ENCODE measurements around the gene PLCD3. TPM values are rescaled to one million over a fixed set of nuclear protein-coding genes. Genes with fewer than 3 reads are reported as not detected.
A peak's percentile ranks its signal among the peaks of the same experiment; 100 is the strongest.

PLCD3 gene
- total RNA-seq = 1 to 10 TPM; 2.7 to 3.1 TPM

GRCh38 chr17:45132320-45132571 lies at the start of gene PLCD3:
Gene PLCD3, minus strand, starts transcription at chr17:45132515. Its CDS starts 105 bp downstream, at chr17:45132410.
- Mint-ChIP-seq H3K4me1 (peaks cover 18% of the 10 kb centered on the region), H3K9me3 (no peaks in the 10 kb centered on the region), H3K36me3 (ENCODE audit: low read depth) (no peaks in the 10 kb centered on the region), H3K4me3 (peak within 1 kb of the TSS; percentile 85), H3K27me3 (peaks cover 9% of the 10 kb centered on the region), H3K27ac (peak within 1 kb of the TSS; percentile 73)
- POLR2A ChIA-PET = interaction anchor here (1.0 kb wide), 1 partner anchor 16 kb away, joined by 3 read pairs; the partner anchor contains the start of gene HEXIM1
- CTCF ChIA-PET = interaction anchor here (11.5 kb wide), 1 partner anchor 16 kb away, joined by 347 read pairs; the partner anchor contains the start of gene HEXIM1
- no peak for DNase-seq

DNA sequence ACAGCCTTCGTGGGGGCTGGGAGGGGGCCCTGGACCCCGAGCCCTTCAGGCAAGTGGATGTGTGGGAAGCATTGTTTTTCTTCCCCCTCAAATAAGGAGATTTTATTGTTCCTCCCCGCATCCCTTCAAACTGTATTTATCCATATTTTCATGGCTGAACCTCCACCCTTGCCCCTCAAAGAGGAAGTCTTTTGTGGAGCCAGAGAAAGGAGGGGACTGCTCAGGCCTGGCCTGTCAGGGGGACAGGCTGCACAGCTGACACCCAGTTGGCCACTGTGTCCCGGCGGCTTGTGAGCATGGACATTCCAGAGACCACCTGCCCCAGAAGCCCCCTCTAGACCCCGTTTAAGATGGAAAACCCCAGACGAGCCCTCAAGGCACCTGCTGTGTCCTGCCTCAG lies 45.2 kb upstream of the PLCD3 start:
- CTCF ChIA-PET = interaction anchor here (2.5 kb wide), 1 partner anchor 42 kb away, joined by 9 read pairs; the partner anchor contains the start of gene ACBD4
- DNase-seq = no peak
- H3K4me1 Mint-ChIP-seq = peaks cover 8% of the 10 kb centered on the region
- H3K9me3 Mint-ChIP-seq = no peaks in the 10 kb centered on the region
- no peak overlapping the region for H3K27ac Mint-ChIP-seq
- POLR2A ChIA-PET = no interaction called here
- no peaks in the 10 kb centered on the region for H3K36me3 Mint-ChIP-seq (ENCODE audit: low read depth)
- H3K4me3 Mint-ChIP-seq = no peak overlapping the region
- H3K27me3 Mint-ChIP-seq = no peaks in the 10 kb centered on the region

GRCh38 chr17:45175759-45176115 lies 43.4 kb upstream of the PLCD3 start:
- CTCF ChIA-PET = interaction anchor here (0.8 to 2.5 kb wide), 2 partner anchors 26 to 40 kb away, joined by 3 to 9 read pairs; partner anchors contain the start of gene ACBD4
- Mint-ChIP-seq H3K4me1 (peaks cover 25% of the 10 kb centered on the region), H3K36me3 (ENCODE audit: low read depth) (no peaks in the 10 kb centered on the region), H3K27me3 (no peaks in the 10 kb centered on the region), H3K9me3 (no peaks in the 10 kb centered on the region), H3K4me3 (no peak overlapping the region), H3K27ac (no peak overlapping the region)
- POLR2A ChIA-PET = interaction anchor here (1.4 to 1.6 kb wide), 2 partner anchors 14 to 27 kb away, joined by 3 to 4 read pairs; partner anchors contain the start of genes HEXIM1 and HEXIM2
- no peak for DNase-seq

- ChIA-PET POLR2A (interaction anchor here (0.8 to 4.4 kb wide), 7 partner anchors 8 to 75 kb away, joined by 3 to 54 read pairs (median 4); partner anchors contain the start of genes HEXIM1 and HEXIM2), CTCF (interaction anchor here (0.6 to 3.1 kb wide), 10 partner anchors 10 to 429 kb away, joined by 3 to 22 read pairs (median 8); partner anchors contain the start of genes ACBD4, HEXIM1 and HEXIM2)
- H3K9me3 Mint-ChIP-seq = no peaks in the 10 kb centered on the region
- peak overlapping the region; percentile 81 for H3K27ac Mint-ChIP-seq
- H3K27me3 Mint-ChIP-seq = no peaks in the 10 kb centered on the region
- peaks cover 25% of the 10 kb centered on the region for H3K4me1 Mint-ChIP-seq
- DNase-seq = peak; percentile 40
- peak overlapping the region; percentile 51 for H3K4me3 Mint-ChIP-seq
- H3K36me3 Mint-ChIP-seq (ENCODE audit: low read depth) = no peaks in the 10 kb centered on the region
These were observed 40.4 kb upstream of the PLCD3 start for GRCh38 chr17:45172541-45173286.

- Mint-ChIP-seq H3K27me3 (no peaks in the 10 kb centered on the region), H3K9me3 (no peaks in the 10 kb centered on the region), H3K27ac (no peak overlapping the region), H3K36me3 (ENCODE audit: low read depth) (no peaks in the 10 kb centered on the region), H3K4me1 (peaks cover 25% of the 10 kb centered on the region), H3K4me3 (no peak overlapping the region)
- DNase-seq = no peak
- CTCF ChIA-PET = interaction anchor here (2.0 to 3.1 kb wide), 3 partner anchors 21 to 37 kb away, joined by 17 to 22 read pairs (median 18); partner anchors contain the start of gene ACBD4
- POLR2A ChIA-PET = interaction anchor here (1.0 to 4.4 kb wide), 5 partner anchors 8 to 76 kb away, joined by 3 to 54 read pairs (median 9); partner anchors contain the start of genes HEXIM1 and HEXIM2
These were observed 39.9 kb upstream of the PLCD3 start for GRCh38 chr17:45172232-45172540.

GRCh38 chr17:45171338-45172231 lies 39.3 kb upstream of the PLCD3 start:
- H3K27ac Mint-ChIP-seq = peak overlapping the region; percentile 54
- H3K9me3 Mint-ChIP-seq = no peaks in the 10 kb centered on the region
- H3K36me3 Mint-ChIP-seq (ENCODE audit: low read depth) = no peaks in the 10 kb centered on the region
- no peak overlapping the region for H3K4me3 Mint-ChIP-seq
- DNase-seq = no peak
- peaks cover 25% of the 10 kb centered on the region for H3K4me1 Mint-ChIP-seq
- ChIA-PET POLR2A (interaction anchor here (1.2 to 4.4 kb wide), 4 partner anchors 7 to 76 kb away, joined by 4 to 54 read pairs (median 26); partner anchors contain the start of genes HEXIM1 and HEXIM2), CTCF (interaction anchor here (1.4 to 3.1 kb wide), 4 partner anchors 20 to 36 kb away, joined by 3 to 22 read pairs (median 18); partner anchors contain the start of genes ACBD4 and HEXIM1)
- no peaks in the 10 kb centered on the region for H3K27me3 Mint-ChIP-seq

GRCh38 chr17:45170931-45171337 lies 38.6 kb upstream of the PLCD3 start:
- CTCF ChIA-PET = interaction anchor here (1.4 kb wide), 1 partner anchor 23 kb away, joined by 3 read pairs; the partner anchor contains the start of gene HEXIM1
- H3K36me3 Mint-ChIP-seq (ENCODE audit: low read depth) = no peaks in the 10 kb centered on the region
- POLR2A ChIA-PET = interaction anchor here (3.3 to 4.4 kb wide), 2 partner anchors 10 to 21 kb away, joined by 42 to 54 read pairs; partner anchors contain the start of genes HEXIM1 and HEXIM2
- no peaks in the 10 kb centered on the region for H3K9me3 Mint-ChIP-seq
- peaks cover 25% of the 10 kb centered on the region for H3K4me1 Mint-ChIP-seq
- DNase-seq = no peak
- no peaks in the 10 kb centered on the region for H3K27me3 Mint-ChIP-seq
- no peak overlapping the region for H3K4me3 Mint-ChIP-seq
- H3K27ac Mint-ChIP-seq = peak overlapping the region; percentile 54

- H3K27ac Mint-ChIP-seq = no peak overlapping the region
- no peak overlapping the region for H3K4me3 Mint-ChIP-seq
- DNase-seq = no peak
- POLR2A ChIA-PET = interaction anchor here (1.2 to 4.4 kb wide), 3 partner anchors 9 to 21 kb away, joined by 3 to 54 read pairs (median 42); partner anchors contain the start of genes HEXIM1 and HEXIM2
- CTCF ChIA-PET = interaction anchor here (1.4 kb wide), 1 partner anchor 22 kb away, joined by 3 read pairs; the partner anchor contains the start of gene HEXIM1
- no peaks in the 10 kb centered on the region for H3K9me3 Mint-ChIP-seq
- peaks cover 25% of the 10 kb centered on the region for H3K4me1 Mint-ChIP-seq
- H3K27me3 Mint-ChIP-seq = no peaks in the 10 kb centered on the region
- H3K36me3 Mint-ChIP-seq (ENCODE audit: low read depth) = no peaks in the 10 kb centered on the region
These were observed 38.1 kb upstream of the PLCD3 start for GRCh38 chr17:45170280-45170930.

- Mint-ChIP-seq H3K27ac (no peak overlapping the region), H3K27me3 (no peaks in the 10 kb centered on the region), H3K9me3 (no peaks in the 10 kb centered on the region), H3K36me3 (ENCODE audit: low read depth) (peaks cover 3% of the 10 kb centered on the region), H3K4me1 (peaks cover 34% of the 10 kb centered on the region), H3K4me3 (no peak overlapping the region)
- no peak for DNase-seq
- ChIA-PET POLR2A (interaction anchor here (1.2 to 4.4 kb wide), 2 partner anchors 8 to 20 kb away, joined by 3 to 54 read pairs; partner anchors contain the start of gene HEXIM2), CTCF (no interaction called here)
These were observed 36.9 kb upstream of the PLCD3 start for GRCh38 chr17:45168991-45169752.

- ChIA-PET CTCF (interaction anchor here (0.8 to 7.6 kb wide), 3 partner anchors 14 to 32 kb away, joined by 4 to 198 read pairs (median 67); partner anchors contain the start of genes ACBD4 and HEXIM1), POLR2A (interaction anchor here (1.1 to 8.9 kb wide), 3 partner anchors 8 to 30 kb away, joined by 4 to 470 read pairs (median 4); partner anchors contain the start of genes ACBD4 and HEXIM1)
- H3K4me3 Mint-ChIP-seq = no peak overlapping the region
- H3K27me3 Mint-ChIP-seq = no peaks in the 10 kb centered on the region
- H3K4me1 Mint-ChIP-seq = peaks cover 28% of the 10 kb centered on the region
- H3K27ac Mint-ChIP-seq = no peak overlapping the region
- no peak for DNase-seq
- no peaks in the 10 kb centered on the region for H3K9me3 Mint-ChIP-seq
- peaks cover 11% of the 10 kb centered on the region for H3K36me3 Mint-ChIP-seq (ENCODE audit: low read depth)
These were observed 32.5 kb upstream of the PLCD3 start for GRCh38 chr17:45164734-45165269.

GRCh38 chr17:45162025-45162687 lies 29.8 kb upstream of the PLCD3 start:
- Mint-ChIP-seq H3K27me3 (no peaks in the 10 kb centered on the region), H3K9me3 (no peaks in the 10 kb centered on the region), H3K4me1 (peaks cover 44% of the 10 kb centered on the region), H3K36me3 (ENCODE audit: low read depth) (peaks cover 34% of the 10 kb centered on the region), H3K27ac (peak overlapping the region; percentile 90), H3K4me3 (peak overlapping the region; percentile 98)
- no peak for DNase-seq
- POLR2A ChIA-PET = interaction anchor here (0.7 to 8.9 kb wide), 14 partner anchors 10 to 264 kb away, joined by 3 to 470 read pairs (median 10); partner anchors contain the start of genes ACBD4, FMNL1, HEXIM1 and MAP3K14
- CTCF ChIA-PET = interaction anchor here (1.8 to 7.6 kb wide), 4 partner anchors 11 to 36 kb away, joined by 9 to 198 read pairs (median 43); partner anchors contain the start of genes ACBD4 and HEXIM1

All from activated CD4-positive, alpha-beta memory T cell treated with anti-CD3 and anti-CD28 coated beads, Interleukin-2, amount 10 ng/mL, durations not matched to agents 7 days and 5 days (primary cell).